KOPT-K1 (cell line): ENCODE results near the gene CKAP2.
"Not testable (repeated sequence)": the region's sequence is repeated elsewhere in the genome, so short reads cannot be mapped to it uniquely, and the experiment has no call there.

ENCODE experiments used
- H3K27ac ChIP-seq: fragments of 200-600 bp; sonication (generic); 2 replicates; pipeline ENCODE4 v1.5.1; 2016; ENCODE audit warnings: antibody characterized with exemption, mild to moderate bottlenecking, low read depth, low read length; ENCODE audit not compliant: poor library complexity, severe bottlenecking
- H3K36me3 ChIP-seq: fragments of 200-600 bp; sonication (generic); 2 replicates; pipeline ENCODE4 v1.5.1; 2017; ENCODE audit warnings: antibody characterized with exemption, mild to moderate bottlenecking, low read length, moderate library complexity; ENCODE audit not compliant: insufficient read depth
- H3K9me3 ChIP-seq: fragments of 200-600 bp; sonication (generic); 2 replicates; pipeline ENCODE4 v1.5.1; 2017; ENCODE audit warnings: antibody characterized with exemption, low read length, mild to moderate bottlenecking; ENCODE audit not compliant: insufficient read depth, poor library complexity, severe bottlenecking

The CKAP2 gene, protein sequence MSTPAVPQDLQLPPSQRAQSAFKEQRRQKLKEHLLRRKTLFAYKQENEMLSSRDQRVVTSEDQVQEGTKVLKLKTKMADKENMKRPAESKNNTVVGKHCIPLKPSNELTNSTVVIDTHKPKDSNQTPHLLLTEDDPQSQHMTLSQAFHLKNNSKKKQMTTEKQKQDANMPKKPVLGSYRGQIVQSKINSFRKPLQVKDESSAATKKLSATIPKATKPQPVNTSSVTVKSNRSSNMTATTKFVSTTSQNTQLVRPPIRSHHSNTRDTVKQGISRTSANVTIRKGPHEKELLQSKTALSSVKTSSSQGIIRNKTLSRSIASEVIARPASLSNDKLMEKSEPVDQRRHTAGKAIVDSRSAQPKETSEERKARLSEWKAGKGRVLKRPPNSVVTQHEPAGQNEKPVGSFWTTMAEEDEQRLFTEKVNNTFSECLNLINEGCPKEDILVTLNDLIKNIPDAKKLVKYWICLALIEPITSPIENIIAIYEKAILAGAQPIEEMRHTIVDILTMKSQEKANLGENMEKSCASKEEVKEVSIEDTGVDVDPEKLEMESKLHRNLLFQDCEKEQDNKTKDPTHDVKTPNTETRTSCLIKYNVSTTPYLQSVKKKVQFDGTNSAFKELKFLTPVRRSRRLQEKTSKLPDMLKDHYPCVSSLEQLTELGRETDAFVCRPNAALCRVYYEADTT

DNA sequence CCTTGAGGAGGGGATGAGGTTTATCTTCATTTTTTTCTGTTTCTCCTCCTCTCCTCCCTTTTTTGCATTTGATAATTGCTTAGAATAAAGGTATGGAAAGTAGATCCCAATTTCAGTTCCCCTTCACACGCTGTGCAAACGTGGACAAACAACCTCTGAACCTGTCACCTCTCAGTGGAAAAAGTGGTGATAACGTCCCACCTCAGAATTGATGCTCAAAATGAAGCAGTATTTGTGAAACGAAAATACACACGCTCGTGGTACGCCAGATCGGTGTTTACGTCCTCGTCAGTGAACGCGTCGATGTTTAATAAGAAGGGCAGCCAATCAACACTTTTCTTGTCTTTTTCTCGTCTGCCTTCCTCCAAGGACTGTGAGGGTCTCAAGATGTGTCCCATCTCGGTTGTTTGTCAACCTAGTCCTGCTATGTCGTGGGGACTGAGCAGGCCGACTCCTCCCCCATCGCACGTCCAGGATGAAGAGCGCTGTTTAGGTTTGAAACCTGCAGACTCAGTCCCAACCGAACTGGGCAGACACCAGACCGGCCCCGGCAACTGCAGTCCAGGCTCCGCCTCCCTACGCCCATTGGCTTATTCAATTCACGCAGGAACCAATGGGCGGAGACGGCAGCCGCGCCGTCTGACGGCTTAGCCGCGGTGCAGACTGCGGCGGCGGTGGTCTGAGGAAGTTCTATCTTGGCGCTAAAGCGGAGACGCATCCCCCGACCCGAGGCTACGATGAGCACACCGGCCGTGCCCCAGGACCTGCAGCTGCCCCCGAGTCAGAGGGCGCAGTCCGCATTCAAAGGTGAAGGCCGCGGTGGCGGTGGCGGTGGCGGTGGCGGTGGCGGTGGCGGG lies at the start of gene CKAP2:
Gene CKAP2 (plus strand): TSS at position 659 of the 857 bp plus-strand sequence. CDS start 79 bp downstream, at position 738.
- Histone ChIP-seq H3K27ac (peak within 1 kb of the TSS; percentile 85), H3K9me3 (no peaks in the 10 kb centered on the region), H3K36me3 (peaks cover 36% of the 10 kb centered on the region)

DNA sequence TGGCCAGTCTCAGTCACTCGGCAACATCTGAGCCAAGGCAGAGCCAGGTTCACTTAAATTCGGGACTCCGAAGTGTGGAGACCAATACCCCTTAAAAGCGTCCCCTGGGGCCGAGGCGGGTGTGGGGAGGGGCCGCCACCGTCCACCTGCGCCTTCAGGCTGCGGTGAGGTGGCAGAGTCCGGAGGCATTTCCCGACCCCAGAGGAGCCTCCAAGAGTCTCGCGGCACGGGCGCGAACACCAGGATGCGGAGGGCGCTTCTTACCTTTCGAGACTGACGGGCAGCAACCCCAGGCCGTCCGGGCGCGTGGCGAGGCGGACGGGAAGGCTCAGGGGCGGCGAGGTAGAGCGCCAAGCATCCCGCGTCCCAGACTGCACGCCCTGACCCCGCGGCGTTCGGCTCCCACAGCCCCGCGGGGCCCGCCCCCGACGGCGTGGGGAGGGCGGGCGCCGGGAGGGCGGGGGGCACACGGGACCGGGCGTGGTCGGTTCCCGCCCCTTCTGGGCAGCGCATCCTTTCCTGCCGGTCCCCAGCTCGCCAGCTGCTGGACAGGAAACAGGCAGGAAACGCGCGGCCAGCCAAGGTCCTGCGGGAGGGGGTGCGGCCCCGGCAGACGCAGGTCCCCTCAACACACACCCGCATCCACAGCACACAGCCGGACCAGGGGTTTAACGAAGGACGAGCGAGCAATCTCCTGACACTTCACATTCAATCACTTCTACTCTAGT lies 49.3 kb upstream of the CKAP2 start, which contains the start of gene THSD1:
Gene THSD1 (minus strand): TSS at position 406 of the 728 bp plus-strand sequence. CDS start 3,572 bp downstream, outside the sequence.
- no peak within 1 kb of the TSS for H3K27ac ChIP-seq
- H3K36me3 ChIP-seq = peaks cover 14% of the 10 kb centered on the region
- no peaks in the 10 kb centered on the region for H3K9me3 ChIP-seq

DNA sequence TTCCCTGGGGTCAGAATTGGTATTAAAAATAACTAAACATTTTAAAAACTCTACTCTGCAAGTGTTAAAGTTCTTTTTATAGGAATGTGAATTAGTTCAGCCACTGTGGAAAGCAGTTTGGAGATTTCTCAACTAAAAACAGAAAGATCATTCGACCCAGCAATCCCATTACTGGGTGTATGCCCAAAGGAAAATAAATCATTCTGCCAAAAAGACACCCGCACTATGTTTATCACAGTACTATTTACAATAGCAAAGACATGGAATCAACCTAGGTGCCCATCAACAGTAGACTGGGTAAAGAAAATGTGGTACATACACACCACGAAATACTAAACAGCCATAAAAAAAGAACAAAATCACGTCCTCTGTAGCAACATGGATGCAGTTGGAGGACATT lies 48.6 kb upstream of the CKAP2 start:
- H3K27ac ChIP-seq = no peak overlapping the region
- H3K9me3 ChIP-seq = no peaks in the 10 kb centered on the region
- H3K36me3 ChIP-seq = peaks cover 20% of the 10 kb centered on the region

GRCh38 chr13:52407436-52407835 lies 47.8 kb upstream of the CKAP2 start:
- H3K9me3 ChIP-seq, H3K27ac ChIP-seq: not testable (repeated sequence)
- H3K36me3 ChIP-seq = peaks cover 29% of the 10 kb centered on the region

DNA sequence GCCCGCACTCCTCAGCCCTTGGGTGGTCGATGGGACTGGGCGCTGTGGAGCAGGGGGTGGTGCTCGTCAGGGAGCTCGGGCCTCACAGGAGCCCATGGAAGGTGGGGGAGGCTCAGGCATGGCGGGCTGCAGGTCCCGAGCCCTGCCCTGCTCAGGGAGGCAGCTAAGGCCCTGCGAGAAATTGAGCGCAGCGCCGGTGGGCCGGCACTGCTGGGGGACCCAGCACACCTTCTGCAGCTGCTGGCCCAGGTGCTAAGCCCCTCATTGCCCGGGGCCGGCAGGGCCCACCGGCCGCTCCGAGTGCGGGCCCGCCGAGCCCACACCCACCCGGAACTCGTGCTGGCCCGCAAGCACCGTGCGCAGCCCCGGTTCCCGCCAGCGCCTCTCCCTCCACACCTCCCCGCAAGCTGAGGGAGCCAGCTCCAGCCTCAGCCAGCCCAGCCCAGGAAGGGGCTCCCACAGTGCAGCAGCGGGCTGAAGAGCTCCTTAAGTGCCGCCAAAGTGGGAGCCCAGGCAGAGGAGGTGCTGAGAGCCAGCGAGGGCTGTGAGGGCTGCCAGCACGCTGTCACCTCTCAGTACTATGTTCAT lies 47.1 kb upstream of the CKAP2 start:
- H3K9me3 ChIP-seq, H3K27ac ChIP-seq: not testable (repeated sequence)
- H3K36me3 ChIP-seq = peaks cover 36% of the 10 kb centered on the region

DNA sequence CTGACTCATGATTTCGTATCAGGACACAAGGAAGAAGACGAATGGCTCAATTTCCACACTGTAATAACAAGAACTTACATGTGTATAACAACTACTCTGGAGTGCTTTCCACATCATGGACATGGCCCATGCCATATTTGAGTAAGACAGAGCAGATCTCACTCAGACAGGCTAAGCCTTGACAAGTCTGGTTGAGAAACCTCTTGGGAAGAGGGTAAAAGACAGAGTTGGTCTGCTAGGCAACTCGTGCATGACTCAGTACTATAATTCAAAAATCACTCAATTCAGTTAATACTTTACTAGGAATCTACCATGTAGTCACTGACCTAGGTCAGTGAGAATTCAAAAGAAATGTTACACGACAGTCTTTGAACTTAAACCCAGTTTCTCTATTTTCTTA lies 43.6 kb upstream of the CKAP2 start:
- Histone ChIP-seq H3K27ac (no peak overlapping the region), H3K9me3 (no peaks in the 10 kb centered on the region), H3K36me3 (peaks cover 67% of the 10 kb centered on the region)

GRCh38 chr13:52412128-52412527 lies 43.1 kb upstream of the CKAP2 start:
- peaks cover 72% of the 10 kb centered on the region for H3K36me3 ChIP-seq
- H3K9me3 ChIP-seq = no peaks in the 10 kb centered on the region
- no peak overlapping the region for H3K27ac ChIP-seq

- Histone ChIP-seq H3K27ac (no peak overlapping the region), H3K36me3 (peaks cover 88% of the 10 kb centered on the region), H3K9me3 (no peaks in the 10 kb centered on the region)
These were observed 41.2 kb upstream of the CKAP2 start for GRCh38 chr13:52414051-52414450.

DNA sequence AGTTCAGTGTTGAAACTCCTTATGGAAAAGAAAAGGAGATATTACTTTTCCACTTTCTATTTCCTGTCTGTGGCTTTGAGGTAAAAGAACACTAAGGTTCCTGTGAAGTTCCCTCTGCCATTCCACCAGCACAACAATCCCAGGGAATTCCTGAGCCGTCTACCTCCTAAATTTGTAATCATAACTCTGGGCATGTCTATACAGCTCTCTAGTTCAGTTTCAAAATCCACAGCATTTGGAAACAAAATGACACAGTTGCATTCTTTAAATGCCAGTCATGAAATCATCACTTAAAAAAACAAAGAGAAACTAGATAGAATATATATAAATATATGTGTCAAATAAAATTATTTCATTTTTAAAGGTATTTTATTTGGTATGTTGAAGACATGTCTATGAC lies 40.3 kb upstream of the CKAP2 start:
- Histone ChIP-seq H3K9me3 (no peaks in the 10 kb centered on the region), H3K27ac (no peak overlapping the region), H3K36me3 (peaks cover 93% of the 10 kb centered on the region)

DNA sequence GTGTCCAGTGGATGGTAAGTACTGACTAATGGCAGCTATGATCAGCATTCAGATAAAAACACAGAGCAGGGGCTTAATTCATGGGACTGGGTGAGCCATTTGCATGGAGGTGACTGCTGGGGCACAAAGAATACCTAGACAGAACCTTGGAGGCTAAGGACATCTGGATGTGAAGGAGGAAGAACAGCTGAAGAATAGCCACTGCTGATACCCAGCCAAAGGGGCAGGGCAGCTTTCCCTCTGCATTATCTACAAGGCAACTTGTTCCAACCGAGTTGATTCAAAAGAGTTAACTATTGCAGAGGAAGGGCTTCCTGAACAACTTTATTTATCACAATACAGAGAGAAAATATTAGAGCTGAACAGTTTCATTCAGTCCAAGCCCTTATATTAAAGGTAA lies 36.2 kb upstream of the CKAP2 start:
- Histone ChIP-seq H3K36me3 (peaks cover 94% of the 10 kb centered on the region), H3K9me3 (no peaks in the 10 kb centered on the region), H3K27ac (no peak overlapping the region)

DNA sequence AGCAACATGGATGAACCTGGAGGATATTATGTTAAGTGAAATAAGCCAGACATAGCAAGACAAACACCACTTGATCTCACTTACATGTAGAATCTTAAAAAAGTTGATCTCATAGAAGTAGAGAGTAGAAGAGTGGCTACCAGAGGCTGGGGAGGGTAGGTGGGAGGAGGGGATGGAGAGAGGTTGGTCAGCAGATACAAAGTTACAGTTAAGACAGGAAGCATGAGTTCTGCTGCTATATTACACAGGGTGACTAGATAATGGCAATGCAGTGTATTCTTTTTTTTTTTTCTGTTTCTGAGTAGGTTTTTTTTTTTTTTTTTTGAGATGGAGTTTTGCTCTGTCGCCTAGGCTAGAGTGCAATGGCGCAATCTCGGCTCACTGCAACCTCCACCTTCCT lies 34.1 kb upstream of the CKAP2 start:
- peaks cover 93% of the 10 kb centered on the region for H3K36me3 ChIP-seq
- no peaks in the 10 kb centered on the region for H3K9me3 ChIP-seq
- H3K27ac ChIP-seq = no peak overlapping the region

DNA sequence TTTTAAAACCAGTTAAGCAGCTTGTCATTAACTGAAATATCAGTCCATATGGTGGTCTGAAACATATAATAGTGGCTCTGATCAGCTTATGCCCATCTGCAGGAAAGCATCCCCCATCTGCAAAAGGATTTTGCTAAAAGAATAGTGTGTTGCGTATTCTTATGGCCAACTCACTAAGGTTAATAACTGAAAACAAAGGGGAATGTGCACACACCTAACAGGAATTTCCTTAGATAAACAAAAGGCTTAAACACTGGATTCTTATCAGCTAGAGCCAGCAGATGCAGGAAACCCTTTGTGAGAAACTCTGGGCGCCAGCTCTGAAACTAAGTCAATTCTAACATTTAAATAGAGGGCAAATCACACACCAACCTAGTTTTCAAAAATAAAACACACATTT lies 27.0 kb upstream of the CKAP2 start:
- peaks cover 85% of the 10 kb centered on the region for H3K36me3 ChIP-seq

DNA sequence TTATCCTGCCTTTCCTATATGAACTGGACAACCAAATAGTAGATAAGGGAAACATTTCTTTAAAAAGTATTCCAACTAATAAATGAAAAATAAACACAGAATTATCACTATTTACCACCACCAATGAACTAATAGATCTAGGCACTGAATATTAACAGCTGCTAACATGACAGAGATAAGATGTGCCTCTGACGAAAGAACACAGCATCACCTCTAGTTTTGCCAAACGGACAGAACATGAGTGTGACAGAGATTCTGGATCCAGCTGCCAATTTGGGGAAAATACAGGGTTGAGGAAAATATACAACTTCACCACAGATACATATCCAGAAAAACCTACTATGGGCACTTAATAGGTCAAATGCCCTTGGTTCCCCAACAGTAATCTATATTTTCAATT lies 22.8 kb upstream of the CKAP2 start:
- Histone ChIP-seq H3K9me3 (no peaks in the 10 kb centered on the region), H3K36me3 (peaks cover 89% of the 10 kb centered on the region), H3K27ac (no peak overlapping the region)

More for the DNA sequence above, 27.0 kb upstream of the CKAP2 start:
- Histone ChIP-seq H3K9me3 (no peaks in the 10 kb centered on the region), H3K27ac (no peak overlapping the region)

GRCh38 chr13:52446265-52446664 lies 9.0 kb upstream of the CKAP2 start:
- Histone ChIP-seq H3K27ac (no peak overlapping the region), H3K9me3 (no peaks in the 10 kb centered on the region), H3K36me3 (peaks cover 38% of the 10 kb centered on the region)
